Neuronal stem cell (in vitro differentiated cells): ENCODE results near the gene PCED1B.

ENCODE experiments used
- DNase-seq: peaks from one replicate; pipeline ENCODE4 v3.0.0-alpha.2; 2013; ENCODE audit warnings: low spot score
- H2AFZ ChIP-seq: one replicate; pipeline ENCODE4 v1.6.1; 2013; ENCODE audit warnings: mild to moderate bottlenecking, low read length, inconsistent platforms
- H2AK5ac ChIP-seq: 2 replicates; pipeline ENCODE4 v1.6.1; 2013; ENCODE audit warnings: low read depth, mild to moderate bottlenecking, inconsistent platforms, low read length, moderate library complexity, mixed read lengths
- H2BK120ac ChIP-seq: 2 replicates; pipeline ENCODE4 v1.6.1; 2013; ENCODE audit warnings: low read depth, mild to moderate bottlenecking, inconsistent platforms, low read length, moderate library complexity, mixed read lengths
- H2BK12ac ChIP-seq: one replicate; pipeline ENCODE4 v1.6.1; 2013; ENCODE audit warnings: low read length, inconsistent platforms
- H2BK15ac ChIP-seq: 2 replicates; pipeline ENCODE4 v1.6.1; 2013; ENCODE audit warnings: mild to moderate bottlenecking, low read length, inconsistent platforms, mixed read lengths
- H2BK5ac ChIP-seq: one replicate; pipeline ENCODE4 v1.6.1; 2013; ENCODE audit warnings: inconsistent platforms, mild to moderate bottlenecking, low read length, moderate library complexity
- H3K14ac ChIP-seq: one replicate; pipeline ENCODE4 v1.6.1; 2013; ENCODE audit warnings: low read length, inconsistent platforms
- H3K18ac ChIP-seq: 2 replicates; pipeline ENCODE4 v1.6.1; 2013; ENCODE audit warnings: low read length, inconsistent platforms
- H3K23ac ChIP-seq: 2 replicates; pipeline ENCODE4 v1.6.1; 2013; ENCODE audit warnings: low read depth, mild to moderate bottlenecking, mixed read lengths, low read length, inconsistent platforms; ENCODE audit not compliant: poor library complexity
- H3K27ac ChIP-seq: replicated peaks from 3 replicates; pipeline ENCODE4 v1.5.1; 2013; ENCODE audit warnings: low read length, inconsistent platforms
- H3K27me3 ChIP-seq, 3 experiments: 2 replicates each; pipeline ENCODE4 v1.6.1; 2013; ENCODE audit warnings: low read length in 3 of 3, mild to moderate bottlenecking in 2 of 3, inconsistent platforms in 1 of 3, low read depth in 1 of 3, mixed read lengths in 1 of 3, moderate library complexity in 1 of 3; ENCODE audit not compliant: control insufficient read depth in 3 of 3, insufficient read depth in 3 of 3
- H3K36me3 ChIP-seq, 2 donors: replicated peaks in 1 of 2; 2 replicates each; pipeline ENCODE4 v1.6.1; 2013; ENCODE audit warnings: low read length in 2 of 2; ENCODE audit not compliant: control insufficient read depth in 2 of 2, insufficient read depth in 2 of 2
- H3K4ac ChIP-seq: 2 replicates; pipeline ENCODE4 v1.6.1; 2013; ENCODE audit warnings: inconsistent platforms, mild to moderate bottlenecking, low read length, moderate library complexity
- H3K4me1 ChIP-seq, 2 donors: 1 replicate in 1 of 2; 2 replicates in 1 of 2; pipeline ENCODE4 v1.6.1; 2013; ENCODE audit warnings: low read length in 2 of 2, low read depth in 1 of 2; ENCODE audit not compliant: control insufficient read depth in 2 of 2, insufficient read depth in 1 of 2
- H3K4me2 ChIP-seq: one replicate; pipeline ENCODE4 v1.6.1; 2013; ENCODE audit warnings: mild to moderate bottlenecking, low read length, inconsistent platforms; ENCODE audit not compliant: insufficient read depth, poor library complexity, severe bottlenecking
- H3K4me3 ChIP-seq, 2 donors: 2 replicates each; pipeline ENCODE4 v1.5.1; 2013; ENCODE audit warnings: low read length in 2 of 2, mild to moderate bottlenecking in 2 of 2, inconsistent platforms in 1 of 2, moderate library complexity in 1 of 2
- H3K79me1 ChIP-seq: one replicate; pipeline ENCODE4 v1.6.1; 2013; ENCODE audit warnings: low read depth, mild to moderate bottlenecking, inconsistent platforms, low read length, moderate library complexity
- H3K9ac ChIP-seq: one replicate; pipeline ENCODE4 v1.6.1; 2013; ENCODE audit warnings: mild to moderate bottlenecking, low read depth, low read length, inconsistent platforms; ENCODE audit not compliant: poor library complexity
- H3K9me3 ChIP-seq, 2 donors: replicated peaks in 1 of 2; 2 replicates each; pipeline versions ENCODE3 to v1.6.1; 2013; ENCODE audit warnings: low read length in 2 of 2, mild to moderate bottlenecking in 2 of 2, inconsistent platforms in 1 of 2, low read depth in 1 of 2, mixed read lengths in 1 of 2, moderate library complexity in 1 of 2; ENCODE audit not compliant: control insufficient read depth in 2 of 2, insufficient read depth in 1 of 2
- H4K8ac ChIP-seq: one replicate; pipeline ENCODE4 v1.6.1; 2013; ENCODE audit warnings: low read depth, mild to moderate bottlenecking, inconsistent platforms, low read length, moderate library complexity
- H4K91ac ChIP-seq: one replicate; pipeline ENCODE4 v1.6.1; 2013; ENCODE audit warnings: low read length, low read depth, mild to moderate bottlenecking, inconsistent platforms; ENCODE audit not compliant: poor library complexity
- WGBS, 2 donors: extraction: QIAGEN DNeasy Blood & Tissue Kit; methylation state at CpG; one replicate each; pipeline ENCODE4 v1.1.7; 2013; ENCODE audit warnings: missing lambda C conversion rate in 2 of 2, mixed read lengths in 1 of 2; ENCODE audit not compliant: insufficient read length in 2 of 2, insufficient replicate concordance in 1 of 2; ENCODE audit errors: extremely low coverage in 2 of 2; 5-methylcytosine and 5-hydroxymethylcytosine counted together

The PCED1B gene

GRCh38 chr12:47192051-47192450 lies 112.6 kb downstream of the PCED1B start:
- no peak overlapping the region for H2AK5ac ChIP-seq
- no peak for DNase-seq
- H3K14ac ChIP-seq: no peak overlapping the region
- no peak overlapping the region for H3K27ac ChIP-seq
- no peak overlapping the region for H3K9ac ChIP-seq
- H3K4me2 ChIP-seq: no peak overlapping the region
- H2BK12ac ChIP-seq: no peak overlapping the region
- no peaks in the 10 kb centered on the region for H3K79me1 ChIP-seq
- no peak overlapping the region for H2BK15ac ChIP-seq
- H4K8ac ChIP-seq: no peak overlapping the region
- H2BK120ac ChIP-seq: no peak overlapping the region
- no peak overlapping the region for H3K4me3 ChIP-seq
- no peak overlapping the region for H3K18ac ChIP-seq
- no peaks in the 10 kb centered on the region for H3K27me3 ChIP-seq
- no peaks in the 10 kb centered on the region for H3K36me3 ChIP-seq
- H2BK5ac ChIP-seq: no peak overlapping the region
- H3K4ac ChIP-seq: no peak overlapping the region
- H4K91ac ChIP-seq: no peak overlapping the region
- peaks cover 0 to 15% of the 10 kb centered on the region in 2 donors for H3K4me1 ChIP-seq
- no peak overlapping the region for H2AFZ ChIP-seq
- no CpG with 5 or more reads among the region's 4 CpGs for WGBS, 2 donors
- H3K9me3 ChIP-seq: no peaks in the 10 kb centered on the region
- no peak overlapping the region for H3K23ac ChIP-seq

- H3K23ac ChIP-seq: no peak overlapping the region
- no peak overlapping the region for H2BK120ac ChIP-seq
- H3K36me3 ChIP-seq: no peaks in the 10 kb centered on the region
- no peak overlapping the region for H2BK5ac ChIP-seq
- no peak for DNase-seq
- no peak overlapping the region for H4K8ac ChIP-seq
- no CpG with 5 or more reads among the region's 3 CpGs for WGBS, 2 donors
- H3K4me1 ChIP-seq: peaks cover 0 to 15% of the 10 kb centered on the region in 2 donors
- H3K18ac ChIP-seq: no peak overlapping the region
- no peak overlapping the region for H3K9ac ChIP-seq
- H2BK12ac ChIP-seq: no peak overlapping the region
- no peak overlapping the region for H3K4me2 ChIP-seq
- no peak overlapping the region for H2BK15ac ChIP-seq
- H3K4me3 ChIP-seq: no peak overlapping the region
- no peak overlapping the region for H3K4ac ChIP-seq
- no peak overlapping the region for H3K27ac ChIP-seq
- H3K79me1 ChIP-seq: no peaks in the 10 kb centered on the region
- H2AFZ ChIP-seq: no peak overlapping the region
- no peaks in the 10 kb centered on the region for H3K9me3 ChIP-seq
- no peaks in the 10 kb centered on the region for H3K27me3 ChIP-seq
- no peak overlapping the region for H3K14ac ChIP-seq
- no peak overlapping the region for H2AK5ac ChIP-seq
- no peak overlapping the region for H4K91ac ChIP-seq
Observed at GRCh38 chr12:47193066-47193465, 113.6 kb downstream of the PCED1B start.

GRCh38 chr12:47194501-47194900 lies 115.1 kb downstream of the PCED1B start:
- no CpG with 5 or more reads among the region's 4 CpGs for WGBS, 2 donors
- Histone ChIP-seq H3K14ac (no peak overlapping the region), H3K27me3 (no peaks in the 10 kb centered on the region), H4K91ac (no peak overlapping the region), H3K4me1 (peaks cover 0 to 15% of the 10 kb centered on the region in 2 donors), H3K18ac (no peak overlapping the region), H3K9ac (no peak overlapping the region), H3K4me3 (no peak overlapping the region), H3K9me3 (no peaks in the 10 kb centered on the region), H2BK15ac (no peak overlapping the region), H2BK5ac (no peak overlapping the region), H3K4ac (no peak overlapping the region), H3K23ac (no peak overlapping the region), H4K8ac (no peak overlapping the region), H3K79me1 (no peaks in the 10 kb centered on the region), H2BK12ac (no peak overlapping the region), H3K4me2 (no peak overlapping the region), H2AK5ac (no peak overlapping the region), H2BK120ac (no peak overlapping the region), H3K27ac (no peak overlapping the region), H2AFZ (no peak overlapping the region), H3K36me3 (no peaks in the 10 kb centered on the region)
- no peak for DNase-seq

DNA sequence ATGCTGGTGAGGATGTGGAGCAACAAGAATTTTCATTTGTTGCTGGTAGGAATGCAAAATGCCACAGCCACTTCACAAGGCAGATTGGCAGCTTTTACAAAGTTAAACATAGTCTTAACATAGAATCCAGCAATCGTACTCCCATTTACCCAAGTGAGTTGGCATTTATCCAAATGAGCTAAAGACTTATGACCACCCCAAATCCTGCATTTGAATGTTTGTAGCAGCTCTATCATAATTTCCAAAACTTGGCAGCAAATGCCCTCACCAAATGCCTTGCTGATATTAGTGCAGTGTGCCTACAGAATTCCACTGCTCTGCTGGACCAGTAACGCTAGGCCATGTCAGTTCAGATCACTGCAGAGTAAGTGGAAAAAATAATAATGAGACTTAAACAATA lies 121.0 kb downstream of the PCED1B start:
- Histone ChIP-seq H3K27me3 (no peaks in the 10 kb centered on the region), H3K36me3 (no peaks in the 10 kb centered on the region), H2AFZ (no peak overlapping the region), H3K18ac (no peak overlapping the region), H3K4me2 (no peak overlapping the region), H2AK5ac (no peak overlapping the region), H4K91ac (no peak overlapping the region), H3K23ac (no peak overlapping the region), H3K9ac (no peak overlapping the region), H3K4ac (no peak overlapping the region), H2BK5ac (no peak overlapping the region), H3K4me1 (no peaks in the 10 kb centered on the region), H4K8ac (no peak overlapping the region), H2BK12ac (no peak overlapping the region), H3K9me3 (no peaks in the 10 kb centered on the region), H3K79me1 (no peaks in the 10 kb centered on the region), H3K14ac (no peak overlapping the region), H2BK120ac (no peak overlapping the region), H3K27ac (no peak overlapping the region), H2BK15ac (no peak overlapping the region), H3K4me3 (no peak overlapping the region)
- no peak for DNase-seq
- WGBS, 2 donors: no CpG with 5 or more reads among the region's 2 CpGs
